Thyroid gland (tissue), 4 donors: Measurements from ENCODE around the gene ZNF76.

Source experiments
- POLR2A ChIP-seq, 2 donors: fragments of 450-650 bp; IDR thresholded peaks; one replicate each; pipeline ENCODE4 v1.6.1; 2017; ENCODE audit warnings: antibody characterized with exemption in 2 of 2, mild to moderate bottlenecking in 2 of 2, moderate library complexity in 1 of 2
- TF ChIP-seq, protein P1 (sequence below), 6 experiments: fragments of 200-600 bp in 3 of 6; fragments of 450-650 bp in 3 of 6; sonication (generic) in 3 of 6; IDR thresholded peaks; one replicate each; pipeline ENCODE4 v1.5.1; 2016 to 2019; ENCODE audit warnings: antibody characterized with exemption in 6 of 6, mild to moderate bottlenecking in 2 of 6, inconsistent platforms in 1 of 6, moderate library complexity in 1 of 6

DNA sequence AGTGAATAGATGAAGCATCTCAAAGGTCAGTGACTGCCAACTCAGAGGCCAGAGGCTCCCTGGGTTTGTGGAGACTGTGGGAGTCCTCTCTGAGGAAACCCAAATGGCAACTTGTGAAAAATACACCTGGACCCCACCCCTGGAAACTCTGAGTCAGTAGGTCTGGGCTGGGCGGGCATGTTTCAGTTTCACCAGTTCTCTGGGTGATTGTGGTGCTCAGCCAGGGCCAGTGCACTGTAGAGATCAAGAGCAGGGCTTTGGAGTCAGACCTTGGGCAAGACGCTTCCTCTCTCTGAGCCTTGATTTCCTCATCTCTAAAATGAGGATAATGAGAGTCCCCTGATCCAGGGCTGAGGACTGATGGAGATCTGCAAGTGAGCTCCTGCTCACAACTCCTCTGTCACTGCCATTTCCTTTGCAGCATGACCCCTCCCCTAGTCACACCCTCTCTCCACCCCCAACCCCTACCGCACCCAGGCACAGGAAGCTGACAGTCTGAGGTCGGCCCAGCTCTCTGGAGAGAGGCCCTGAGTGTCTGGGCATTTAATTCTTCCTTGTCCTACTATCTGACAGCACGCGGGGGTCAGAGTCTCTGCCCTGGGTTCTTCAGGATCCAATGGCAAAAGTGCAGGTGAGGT is 43.2 kb downstream of the ZNF76 start:
- TF ChIP-seq POLR2A (IDR thresholded peaks at IDR 0.05) = no peak
- TF ChIP-seq, protein P1, sequence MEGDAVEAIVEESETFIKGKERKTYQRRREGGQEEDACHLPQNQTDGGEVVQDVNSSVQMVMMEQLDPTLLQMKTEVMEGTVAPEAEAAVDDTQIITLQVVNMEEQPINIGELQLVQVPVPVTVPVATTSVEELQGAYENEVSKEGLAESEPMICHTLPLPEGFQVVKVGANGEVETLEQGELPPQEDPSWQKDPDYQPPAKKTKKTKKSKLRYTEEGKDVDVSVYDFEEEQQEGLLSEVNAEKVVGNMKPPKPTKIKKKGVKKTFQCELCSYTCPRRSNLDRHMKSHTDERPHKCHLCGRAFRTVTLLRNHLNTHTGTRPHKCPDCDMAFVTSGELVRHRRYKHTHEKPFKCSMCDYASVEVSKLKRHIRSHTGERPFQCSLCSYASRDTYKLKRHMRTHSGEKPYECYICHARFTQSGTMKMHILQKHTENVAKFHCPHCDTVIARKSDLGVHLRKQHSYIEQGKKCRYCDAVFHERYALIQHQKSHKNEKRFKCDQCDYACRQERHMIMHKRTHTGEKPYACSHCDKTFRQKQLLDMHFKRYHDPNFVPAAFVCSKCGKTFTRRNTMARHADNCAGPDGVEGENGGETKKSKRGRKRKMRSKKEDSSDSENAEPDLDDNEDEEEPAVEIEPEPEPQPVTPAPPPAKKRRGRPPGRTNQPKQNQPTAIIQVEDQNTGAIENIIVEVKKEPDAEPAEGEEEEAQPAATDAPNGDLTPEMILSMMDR (IDR thresholded peaks at IDR 0.05) = no peak
